ENCODE measurements around the gene MYH3. TPM values are rescaled to one million over a fixed set of nuclear protein-coding genes. Genes with fewer than 3 reads are reported as not detected.

MYH3 gene
- total and polyA plus RNA-seq, 10 of the 15 experiments (the other 5 are each of a cell fraction or from before 2014, with no cell fraction given) = 0.14 to 1.4 (median 0.71) TPM

DNA sequence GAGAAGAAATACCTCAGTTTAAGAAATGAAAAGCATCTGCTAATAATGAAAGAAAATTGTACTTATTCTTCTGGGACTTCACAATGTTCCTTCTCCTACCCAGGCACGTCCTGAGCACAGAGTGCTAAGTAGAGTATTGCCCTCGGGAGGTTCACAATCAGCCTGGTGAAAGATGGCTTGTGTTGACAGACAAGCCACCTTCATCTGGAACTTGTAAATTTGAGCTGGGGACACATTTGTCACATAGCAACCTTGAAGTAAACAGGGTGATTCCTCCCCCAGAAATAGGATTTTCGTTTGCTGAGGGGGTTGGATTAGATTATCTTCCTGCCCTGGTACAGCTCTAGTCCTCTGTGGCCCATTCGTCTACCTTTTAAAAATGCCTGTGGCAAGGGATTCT, 73.3 kb downstream of the MYH3 start (continued):
- TF ChIP-seq, protein P1, sequence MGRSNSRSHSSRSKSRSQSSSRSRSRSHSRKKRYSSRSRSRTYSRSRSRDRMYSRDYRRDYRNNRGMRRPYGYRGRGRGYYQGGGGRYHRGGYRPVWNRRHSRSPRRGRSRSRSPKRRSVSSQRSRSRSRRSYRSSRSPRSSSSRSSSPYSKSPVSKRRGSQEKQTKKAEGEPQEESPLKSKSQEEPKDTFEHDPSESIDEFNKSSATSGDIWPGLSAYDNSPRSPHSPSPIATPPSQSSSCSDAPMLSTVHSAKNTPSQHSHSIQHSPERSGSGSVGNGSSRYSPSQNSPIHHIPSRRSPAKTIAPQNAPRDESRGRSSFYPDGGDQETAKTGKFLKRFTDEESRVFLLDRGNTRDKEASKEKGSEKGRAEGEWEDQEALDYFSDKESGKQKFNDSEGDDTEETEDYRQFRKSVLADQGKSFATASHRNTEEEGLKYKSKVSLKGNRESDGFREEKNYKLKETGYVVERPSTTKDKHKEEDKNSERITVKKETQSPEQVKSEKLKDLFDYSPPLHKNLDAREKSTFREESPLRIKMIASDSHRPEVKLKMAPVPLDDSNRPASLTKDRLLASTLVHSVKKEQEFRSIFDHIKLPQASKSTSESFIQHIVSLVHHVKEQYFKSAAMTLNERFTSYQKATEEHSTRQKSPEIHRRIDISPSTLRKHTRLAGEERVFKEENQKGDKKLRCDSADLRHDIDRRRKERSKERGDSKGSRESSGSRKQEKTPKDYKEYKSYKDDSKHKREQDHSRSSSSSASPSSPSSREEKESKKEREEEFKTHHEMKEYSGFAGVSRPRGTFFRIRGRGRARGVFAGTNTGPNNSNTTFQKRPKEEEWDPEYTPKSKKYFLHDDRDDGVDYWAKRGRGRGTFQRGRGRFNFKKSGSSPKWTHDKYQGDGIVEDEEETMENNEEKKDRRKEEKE (IDR thresholded peaks at IDR 0.05) = no peak
- TF ChIP-seq CHD2 (IDR thresholded peaks at IDR 0.05; ENCODE audit: borderline replicate concordance, low read depth, low read length) (no peak), ZNF384 (IDR thresholded peaks at IDR 0.05; ENCODE audit: borderline replicate concordance, low read depth, low read length) (no peak)

- no peak overlapping the region for H3K4me3 ChIP-seq
- ChIA-PET RAD21 (ENCODE audit: unreplicated experiment) (no interaction called here), POLR2A (no interaction called here), SMC1A (ENCODE audit: uncharacterized antibody, unreplicated experiment) (interaction anchor here (1.2 kb wide), 1 partner anchor 13 kb away, joined by 3 read pairs; no protein-coding TSS in a partner anchor), CTCF (interaction anchor here (1.4 kb wide), 1 partner anchor 38 kb away, joined by 4 read pairs; no protein-coding TSS in a partner anchor)
- no peaks in the 10 kb centered on the region for H3K9me3 ChIP-seq (replicated peaks; ENCODE audit: control insufficient read depth, insufficient read depth, low read length)
- WGBS (ENCODE audit: insufficient coverage, insufficient replicate concordance, low lambda C conversion rate, missing lambda C conversion rate) = 0% methylated on average over 2 of the region's 2 CpGs
- no peak overlapping the region for H3K4me2 ChIP-seq (ENCODE audit: control insufficient read depth, insufficient read depth)
- no peaks in the 10 kb centered on the region for H3K36me3 ChIP-seq (ENCODE audit: control insufficient read depth in 2 of 2, insufficient read depth in 2 of 2, low read length in 1 of 2)
- no peak overlapping the region for H3K9ac ChIP-seq (ENCODE audit: control insufficient read depth, insufficient read depth, low read length)
- in situ Hi-C loops (cut with MboI) = no loop called here
- H4K20me1 ChIP-seq (ENCODE audit: control insufficient read depth, insufficient read depth) = no peaks in the 10 kb centered on the region
- no peaks in the 10 kb centered on the region for H3K27me3 ChIP-seq (replicated peaks in 1 of 2; ENCODE audit: control insufficient read depth in 2 of 2, insufficient read depth in 2 of 2, low read length in 1 of 2)
- FAIRE-seq (no peak), DNase-seq (ENCODE audit: low read depth, low spot score) (peak; percentile 7), ATAC-seq (peak; percentile 54)
- intact Hi-C loops (cut with micrococcal nuclease; ENCODE audit: unreplicated experiment) = no loop called here
- no peak overlapping the region for H3K27ac ChIP-seq (ENCODE audit: control insufficient read depth, insufficient read depth)
- no peaks in the 10 kb centered on the region for H3K4me1 ChIP-seq (ENCODE audit: control insufficient read depth, insufficient read depth, low read length)
- H2AFZ ChIP-seq (ENCODE audit: control insufficient read depth, low read depth, low read length) = no peak overlapping the region
- BruUV-seq (replicated peaks) = no TSS peak
- no peaks in the 10 kb centered on the region for H3K79me2 ChIP-seq (ENCODE audit: control insufficient read depth, insufficient read depth, low read length)
- TF ChIP-seq BCL11A (IDR thresholded peaks at IDR 0.05; ENCODE audit: low read depth, low read length) (no peak), NR2C2 (IDR thresholded peaks at IDR 0.05; ENCODE audit: borderline replicate concordance, control insufficient read depth, insufficient read length, low read depth) (no peak), MEF2B (IDR thresholded peaks at IDR 0.05; ENCODE audit: partially characterized antibody, poor library complexity, severe bottlenecking) (peak; percentile 53), SMAD5 (IDR thresholded peaks at IDR 0.05; ENCODE audit: low read depth) (no peak), NR2F1 (conservative IDR thresholded peaks at IDR 0.05) (peak; percentile 43; the same call in 1 of the 2 replicates), REST (IDR thresholded peaks at IDR 0.05; ENCODE audit: low read depth, low read length) (no peak), RBBP5 (conservative IDR thresholded peaks at IDR 0.05) (no peak), MXI1 (IDR thresholded peaks at IDR 0.05; ENCODE audit: low read depth, low read length) (no peak), MEF2A (IDR thresholded peaks at IDR 0.05; ENCODE audit: insufficient read depth, low read depth, low read length) (no peak)
- TF ChIP-seq, protein P2, sequence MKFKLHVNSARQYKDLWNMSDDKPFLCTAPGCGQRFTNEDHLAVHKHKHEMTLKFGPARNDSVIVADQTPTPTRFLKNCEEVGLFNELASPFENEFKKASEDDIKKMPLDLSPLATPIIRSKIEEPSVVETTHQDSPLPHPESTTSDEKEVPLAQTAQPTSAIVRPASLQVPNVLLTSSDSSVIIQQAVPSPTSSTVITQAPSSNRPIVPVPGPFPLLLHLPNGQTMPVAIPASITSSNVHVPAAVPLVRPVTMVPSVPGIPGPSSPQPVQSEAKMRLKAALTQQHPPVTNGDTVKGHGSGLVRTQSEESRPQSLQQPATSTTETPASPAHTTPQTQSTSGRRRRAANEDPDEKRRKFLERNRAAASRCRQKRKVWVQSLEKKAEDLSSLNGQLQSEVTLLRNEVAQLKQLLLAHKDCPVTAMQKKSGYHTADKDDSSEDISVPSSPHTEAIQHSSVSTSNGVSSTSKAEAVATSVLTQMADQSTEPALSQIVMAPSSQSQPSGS (IDR thresholded peaks at IDR 0.05; ENCODE audit: low read length) = no peak
These were observed 77.8 kb downstream of the MYH3 start for GRCh38 chr17:10579270-10579669.

All from GM12878 (cell line).